Adrenal gland (tissue), 12 donors: ENCODE results near the gene MAP3K7CL. TPM values are rescaled to one million over a fixed set of nuclear protein-coding genes. Genes with fewer than 3 reads are reported as not detected.

ENCODE experiments used
- DNase-seq, 7 donors: peaks; one replicate each; pipeline ENCODE4 v3.0.0-alpha.2; 2019 to 2020
- H3K27ac ChIP-seq, 5 donors: fragments of 200-600 bp; sonication (generic) in 4 of 5; 1 replicate in 3 of 5; 2 replicates in 2 of 5; pipeline versions ENCODE4 v1.5.1 to v1.8.0; 2016 to 2020; ENCODE audit warnings: mild to moderate bottlenecking in 1 of 5
- H3K27me3 ChIP-seq: fragments of 200-600 bp; 2 replicates; pipeline ENCODE4 v1.8.0; 2021
- H3K36me3 ChIP-seq, 2 donors: fragments of 200-600 bp; replicated peaks in 1 of 2; 1 replicate in 1 of 2; 2 replicates in 1 of 2; pipeline versions ENCODE4 v1.5.1 to v1.8.0; 2018 to 2022
- H3K4me1 ChIP-seq, 2 donors: fragments of 200-600 bp; replicated peaks in 1 of 2; 1 replicate in 1 of 2; 2 replicates in 1 of 2; pipeline versions ENCODE4 v1.5.1 to v1.8.0; 2018 to 2021
- H3K4me3 ChIP-seq, 4 donors: fragments of 200-600 bp; sonication (generic) in 3 of 4; one replicate each; pipeline ENCODE4 v1.5.1; 2016 to 2018
- H3K9me3 ChIP-seq, 3 donors: fragments of 200-600 bp; sonication (generic) in 1 of 3; replicated peaks in 1 of 3; 1 replicate in 2 of 3; 2 replicates in 1 of 3; pipeline versions ENCODE4 v1.5.1 to v1.8.0; 2016 to 2021
- POLR2A ChIP-seq, 2 donors: fragments of 450-650 bp; IDR thresholded peaks; one replicate each; pipeline ENCODE4 v1.6.1; 2017; ENCODE audit warnings: antibody characterized with exemption in 2 of 2, mild to moderate bottlenecking in 2 of 2, moderate library complexity in 1 of 2
- WGBS, 4 donors: extraction: QIAGEN DNeasy Blood & Tissue Kit in 2 of 4; methylation state at CpG; one replicate each; pipeline versions ENCODE4 v1.1.5 to v1.1.7; 2013 to 2017; 5-methylcytosine and 5-hydroxymethylcytosine counted together
- intact Hi-C, 2 donors: fragments of 100-400 bp; cut with DNase I; formaldehyde crosslinking; loops; one replicate each; pipeline versions ENCODE4 v1.14.1 to v1.15.0; 2022 to 2023
- polyA plus RNA-seq, 3 donors: library from polyadenylated mRNA; stranded (reverse); fragments of 200-250 nt in 2 of 3; fragments of 350-450 nt in 1 of 3; fragmentation: Illumina TruSeq in 1 of 3; extraction: RNeasy Lipid Tissue Mini Kit (QIAGEN cat#74804) in 1 of 3; gene quantifications; one replicate each; pipeline ENCODE4 v1.2.3, GENCODE V29; 2013 to 2014
- total RNA-seq, 9 donors: library from RNA; depleted of rRNA in 4 of 9; stranded (reverse); fragments of >200 nt in 4 of 9; fragments of 120-200 nt in 1 of 9; fragmentation: NEBNext Ultra II Directional in 1 of 9; extraction: Animal tissue kit (Norgen Biotek cat#: 25700) in 1 of 9; gene quantifications; one replicate each; pipeline versions ENCODE4 v1.1.0 to v1.2.4, GENCODE V29; 2013 to 2023
- TF ChIP-seq, protein P1 (sequence below), 6 experiments: fragments of 450-650 bp in 4 of 6; fragments of 200-600 bp in 2 of 6; sonication (generic) in 1 of 6; IDR thresholded peaks; 1 replicate in 5 of 6; 2 replicates in 1 of 6; pipeline versions ENCODE4 v1.5.1 to v1.8.0; 2016 to 2021; ENCODE audit warnings: antibody characterized with exemption in 6 of 6, mild to moderate bottlenecking in 2 of 6, moderate library complexity in 1 of 6
- donor health status: healthy with polysubstance abuse.
- donor health status: Bipolar disorder and iron deficiency.
- donor health status: DM: yes; HTN: yes; CAD: no.
- donor health status: DM: no; HTN: no; CAD: no.
- donor health status: DM: no; HTN: no; CAD: no.
- donor health status: DM: yes; HTN: yes; CAD: no.

Gene MAP3K7CL
- total and polyA plus RNA-seq, 12 donors, result 3.6 to 29.5 (median 16.9) TPM

DNA sequence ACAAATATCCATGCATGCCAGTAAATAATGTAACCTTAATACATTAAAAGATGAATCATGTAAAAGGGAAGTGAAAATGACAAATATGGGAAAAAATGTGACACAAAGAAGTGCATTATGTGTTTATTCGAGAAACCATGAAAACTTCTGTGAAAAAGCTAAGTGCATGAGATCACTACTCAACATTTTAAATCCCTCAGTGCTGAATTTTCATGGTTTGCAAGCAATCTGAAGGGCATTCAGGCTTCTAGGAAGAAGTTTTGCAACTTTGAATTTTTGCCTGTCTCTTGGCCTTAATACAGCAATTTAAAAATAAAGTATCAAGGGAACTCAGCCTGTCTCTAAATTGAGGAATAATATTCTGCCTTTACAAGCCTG, 78.2 kb downstream of the MAP3K7CL start:
- intact Hi-C loops, result no loop called here
- no peaks in the 10 kb centered on the region for H3K9me3 ChIP-seq
- no peaks in the 10 kb centered on the region for H3K27me3 ChIP-seq
- no peak for TF ChIP-seq POLR2A (IDR thresholded peaks at IDR 0.05)
- TF ChIP-seq, protein P1, sequence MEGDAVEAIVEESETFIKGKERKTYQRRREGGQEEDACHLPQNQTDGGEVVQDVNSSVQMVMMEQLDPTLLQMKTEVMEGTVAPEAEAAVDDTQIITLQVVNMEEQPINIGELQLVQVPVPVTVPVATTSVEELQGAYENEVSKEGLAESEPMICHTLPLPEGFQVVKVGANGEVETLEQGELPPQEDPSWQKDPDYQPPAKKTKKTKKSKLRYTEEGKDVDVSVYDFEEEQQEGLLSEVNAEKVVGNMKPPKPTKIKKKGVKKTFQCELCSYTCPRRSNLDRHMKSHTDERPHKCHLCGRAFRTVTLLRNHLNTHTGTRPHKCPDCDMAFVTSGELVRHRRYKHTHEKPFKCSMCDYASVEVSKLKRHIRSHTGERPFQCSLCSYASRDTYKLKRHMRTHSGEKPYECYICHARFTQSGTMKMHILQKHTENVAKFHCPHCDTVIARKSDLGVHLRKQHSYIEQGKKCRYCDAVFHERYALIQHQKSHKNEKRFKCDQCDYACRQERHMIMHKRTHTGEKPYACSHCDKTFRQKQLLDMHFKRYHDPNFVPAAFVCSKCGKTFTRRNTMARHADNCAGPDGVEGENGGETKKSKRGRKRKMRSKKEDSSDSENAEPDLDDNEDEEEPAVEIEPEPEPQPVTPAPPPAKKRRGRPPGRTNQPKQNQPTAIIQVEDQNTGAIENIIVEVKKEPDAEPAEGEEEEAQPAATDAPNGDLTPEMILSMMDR (IDR thresholded peaks at IDR 0.05), result no peak
- H3K27ac ChIP-seq, result peak overlapping the region; percentile 15 to 75 (median 27)
- H3K36me3 ChIP-seq, result no peaks in the 10 kb centered on the region
- 0 to 4% (median 3%) methylated on average over 1 of the region's 1 CpG for WGBS, 4 donors
- H3K4me1 ChIP-seq, result peaks cover 0 to 20% of the 10 kb centered on the region in 2 donors
- H3K4me3 ChIP-seq, result peak overlapping the region in 1 of 4 donors; percentile 37
- DNase-seq, result no peak

DNA sequence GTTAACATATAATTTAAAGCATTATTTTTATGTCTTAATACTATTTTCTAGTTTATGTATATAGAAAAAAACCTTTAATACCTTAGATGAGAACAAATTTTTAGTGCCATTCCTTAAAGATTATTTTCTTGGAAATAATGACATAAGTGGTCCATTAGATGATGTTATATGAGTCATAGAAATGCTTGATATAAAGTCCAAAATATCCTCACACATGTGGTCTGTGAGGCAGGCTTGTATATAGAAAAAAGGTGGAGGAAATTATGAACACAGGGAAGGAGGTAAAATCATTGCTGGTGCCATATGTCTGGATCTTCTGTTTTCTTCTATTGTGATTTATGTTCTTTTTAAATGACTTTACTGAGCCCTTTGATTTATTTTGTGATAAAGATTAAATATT, 79.3 kb downstream of the MAP3K7CL start:
- intact Hi-C loops, result no loop called here
- no peaks in the 10 kb centered on the region for H3K27me3 ChIP-seq
- H3K36me3 ChIP-seq, result no peaks in the 10 kb centered on the region
- H3K9me3 ChIP-seq, result no peaks in the 10 kb centered on the region
- DNase-seq, result no peak
- H3K4me3 ChIP-seq, result no peak overlapping the region
- no peak for TF ChIP-seq POLR2A (IDR thresholded peaks at IDR 0.05)
- TF ChIP-seq, protein P1 (IDR thresholded peaks at IDR 0.05), result no peak
- peaks cover 0 to 20% of the 10 kb centered on the region in 2 donors for H3K4me1 ChIP-seq
- H3K27ac ChIP-seq, result no peak overlapping the region

DNA sequence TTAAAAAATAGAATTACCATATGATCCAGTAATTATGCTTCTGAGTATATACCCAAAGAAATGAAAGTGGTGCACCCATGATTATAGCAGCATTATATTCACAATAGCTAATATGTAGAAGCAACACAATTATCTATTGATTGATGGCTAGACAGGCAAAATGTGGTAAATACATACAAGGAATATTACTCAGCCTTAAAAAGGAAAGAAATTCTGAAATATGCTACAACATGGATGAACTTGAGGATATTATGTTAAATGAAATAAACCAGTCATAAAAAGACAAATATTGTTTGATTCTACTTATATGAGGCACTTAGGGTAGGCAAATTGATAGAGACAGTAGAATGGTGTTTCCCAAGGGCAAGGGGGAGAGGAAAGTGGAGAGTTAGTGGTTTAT, 80.8 kb downstream of the MAP3K7CL start:
- DNase-seq, result no peak
- H3K4me1 ChIP-seq, result peaks cover 0 to 20% of the 10 kb centered on the region in 2 donors
- H3K4me3 ChIP-seq, result no peak overlapping the region
- H3K27ac ChIP-seq, result no peak overlapping the region
- no peak for TF ChIP-seq POLR2A (IDR thresholded peaks at IDR 0.05)
- TF ChIP-seq, protein P1 (IDR thresholded peaks at IDR 0.05), result no peak
- intact Hi-C loops, result no loop called here
- no peaks in the 10 kb centered on the region for H3K27me3 ChIP-seq
- no peaks in the 10 kb centered on the region for H3K36me3 ChIP-seq
- H3K9me3 ChIP-seq, result no peaks in the 10 kb centered on the region

DNA sequence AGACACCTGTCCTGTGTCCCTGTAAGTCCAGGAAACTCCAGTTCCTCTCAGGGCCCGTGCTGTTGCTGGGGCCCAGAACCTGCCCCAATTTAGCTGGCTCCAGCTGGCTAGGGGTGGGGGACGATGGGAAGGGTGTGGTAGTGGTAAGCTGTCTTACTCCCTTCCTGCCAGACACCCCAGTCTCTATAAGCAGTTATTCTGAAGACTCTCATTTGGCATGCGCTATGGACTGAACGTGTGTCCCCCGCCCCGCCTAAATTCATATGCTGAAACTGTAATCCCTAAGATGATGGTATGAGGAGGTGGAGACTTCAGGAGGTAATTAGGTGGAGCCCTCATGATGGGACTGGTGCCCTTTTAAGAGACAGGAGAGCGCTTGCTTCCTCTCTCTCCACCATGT, 82.0 kb downstream of the MAP3K7CL start:
- Histone ChIP-seq H3K4me1 (peaks cover 0 to 20% of the 10 kb centered on the region in 2 donors), H3K9me3 (no peaks in the 10 kb centered on the region), H3K27me3 (no peaks in the 10 kb centered on the region), H3K27ac (no peak overlapping the region), H3K4me3 (no peak overlapping the region), H3K36me3 (no peaks in the 10 kb centered on the region)
- no peak for DNase-seq
- TF ChIP-seq POLR2A (IDR thresholded peaks at IDR 0.05), result no peak
- TF ChIP-seq, protein P1 (IDR thresholded peaks at IDR 0.05), result no peak
- WGBS, 4 donors, result 89 to 97% (median 94%) methylated on average over 3 to 7 of the region's 7 CpGs
- intact Hi-C loops, result no loop called here
